GM19324 (cell line): ENCODE results near the gene PHLDA2.

Experiments used
- ATAC-seq: cut with Tn5 transposase; IDR thresholded peaks from one replicate; pipeline ENCODE4 v1.9.1; 2021; ENCODE audit warnings: mild to moderate bottlenecking, moderate library complexity; ENCODE audit not compliant: unreplicated experiment, low FRiP score

Gene PHLDA2

GRCh38 chr11:2930704-2931419 is 1.6 kb upstream of the PHLDA2 start:
- ATAC-seq, result peak; percentile 39

DNA sequence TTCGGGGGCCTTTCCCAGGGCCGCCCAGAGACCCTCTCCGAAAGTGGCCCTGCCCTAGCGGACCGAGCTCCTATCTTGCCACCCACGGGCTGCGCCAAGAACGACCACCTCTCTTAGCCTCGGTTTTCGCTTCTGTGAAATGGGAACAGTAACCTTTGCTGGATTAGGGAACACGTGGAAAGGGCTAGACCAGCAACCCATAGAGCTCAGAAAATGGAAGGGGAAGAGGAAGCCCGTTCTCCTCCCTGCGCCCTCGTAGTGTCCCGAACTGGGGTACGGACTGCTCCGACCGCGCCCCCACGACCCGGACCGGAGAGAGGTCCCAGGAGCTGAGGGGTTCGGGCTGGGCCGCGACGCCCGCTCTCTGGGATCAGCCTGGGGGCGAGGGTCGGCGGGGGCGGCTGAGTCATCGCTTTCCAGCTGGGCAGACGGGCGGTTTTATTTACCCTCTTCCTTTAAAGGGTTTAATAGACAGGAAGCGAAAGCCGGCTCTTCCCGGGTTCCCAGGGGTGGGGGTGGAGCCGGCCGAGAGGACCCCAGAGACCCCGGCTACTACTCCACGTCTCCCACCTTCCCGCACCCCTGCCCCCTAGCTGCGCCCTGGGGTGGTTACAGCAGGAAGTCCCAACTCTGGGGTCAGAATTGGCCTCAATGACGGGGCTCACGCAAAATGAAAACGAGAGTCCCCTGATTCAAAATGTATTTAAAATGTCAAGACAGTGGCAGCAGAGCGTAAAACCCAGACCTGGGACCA is 907 bp upstream of the PHLDA2 start:
- ATAC-seq, result no peak

DNA sequence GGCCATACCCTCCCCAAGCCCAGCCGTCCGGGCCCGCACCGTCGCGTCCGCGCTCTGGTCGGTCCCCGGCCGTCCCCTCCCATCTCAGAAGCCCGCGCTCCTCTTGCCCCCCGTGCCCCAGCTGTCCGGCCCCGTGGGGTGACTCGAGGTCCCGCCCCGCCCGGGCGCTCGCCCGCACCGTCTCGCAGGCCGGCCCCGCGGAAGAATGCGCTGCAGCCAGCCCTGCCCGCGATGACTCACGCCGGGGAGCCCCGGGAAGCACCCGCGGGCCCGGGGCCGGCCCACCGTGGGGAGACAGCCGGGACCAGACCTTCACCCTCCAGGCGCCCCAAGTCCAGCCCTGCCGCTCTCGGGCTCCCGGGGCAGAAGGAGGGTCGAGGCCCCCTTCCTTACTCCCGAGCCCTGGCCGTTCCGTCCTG is 320 bp upstream of the PHLDA2 start:
- no peak for ATAC-seq

- no peak for ATAC-seq
Observed at GRCh38 chr11:2927851-2928604, 1.2 kb downstream of the PHLDA2 start.

DNA sequence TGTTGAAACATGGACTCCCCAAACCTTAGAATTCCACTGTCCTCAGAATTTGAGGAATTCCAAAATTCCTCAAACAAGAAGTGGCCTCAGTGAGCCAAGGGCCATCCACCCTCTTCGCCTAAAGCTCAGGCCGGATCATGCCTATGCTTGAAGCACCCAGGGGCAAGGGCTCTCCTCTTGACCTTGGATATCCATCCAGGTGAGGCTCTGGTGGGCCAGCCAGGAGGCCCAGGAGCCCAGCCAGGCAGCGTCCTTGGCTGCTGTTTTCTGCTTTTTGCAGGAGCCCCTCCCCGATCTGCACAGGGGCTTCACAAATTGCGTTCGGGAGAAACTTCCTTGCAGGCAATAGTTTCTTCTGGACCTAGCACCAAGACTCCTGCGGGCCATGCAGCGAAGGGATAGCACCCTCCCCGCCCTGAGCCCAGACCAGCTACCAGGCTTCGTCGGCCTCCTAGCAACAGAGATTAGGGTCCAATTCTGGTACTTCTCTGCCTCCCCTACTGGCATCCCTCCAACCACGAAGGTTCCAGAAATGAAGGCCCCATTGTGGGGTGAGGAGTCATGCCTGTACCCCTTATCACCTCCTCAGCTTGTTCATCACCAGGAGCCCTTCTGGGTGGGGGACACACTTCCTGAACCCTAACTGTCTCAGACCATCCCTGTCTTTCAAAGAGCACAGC is 2.0 kb downstream of the PHLDA2 start:
- ATAC-seq, result no peak

DNA sequence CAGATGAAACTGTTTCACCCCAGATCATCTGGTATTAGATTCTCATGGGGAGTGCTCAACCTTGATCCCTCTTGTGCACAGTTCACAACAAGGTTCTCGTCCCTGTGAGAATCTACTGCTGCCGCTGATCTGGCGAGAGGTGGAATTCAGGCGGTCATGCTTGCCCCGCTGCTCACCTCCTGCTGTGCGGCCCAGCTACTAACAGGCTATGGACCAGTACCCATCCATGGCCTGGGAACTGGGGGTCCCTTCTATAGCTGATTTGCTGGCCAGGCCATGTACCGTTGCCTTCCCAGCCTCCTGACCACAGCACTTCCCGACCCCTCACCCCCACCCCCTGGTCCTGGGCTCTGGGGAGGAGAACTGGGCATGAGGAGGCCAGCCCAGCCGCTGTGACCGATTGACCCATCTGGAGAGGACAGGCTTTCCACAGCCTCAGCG is 2.6 kb downstream of the PHLDA2 start:
- no peak for ATAC-seq

GRCh38 chr11:2924821-2925675 is 4.2 kb downstream of the PHLDA2 start:
- no peak for ATAC-seq

GRCh38 chr11:2924381-2924780 is 4.8 kb downstream of the PHLDA2 start:
- ATAC-seq, result no peak

- ATAC-seq, result no peak
Observed at GRCh38 chr11:2923446-2924375, 5.5 kb downstream of the PHLDA2 start.

DNA sequence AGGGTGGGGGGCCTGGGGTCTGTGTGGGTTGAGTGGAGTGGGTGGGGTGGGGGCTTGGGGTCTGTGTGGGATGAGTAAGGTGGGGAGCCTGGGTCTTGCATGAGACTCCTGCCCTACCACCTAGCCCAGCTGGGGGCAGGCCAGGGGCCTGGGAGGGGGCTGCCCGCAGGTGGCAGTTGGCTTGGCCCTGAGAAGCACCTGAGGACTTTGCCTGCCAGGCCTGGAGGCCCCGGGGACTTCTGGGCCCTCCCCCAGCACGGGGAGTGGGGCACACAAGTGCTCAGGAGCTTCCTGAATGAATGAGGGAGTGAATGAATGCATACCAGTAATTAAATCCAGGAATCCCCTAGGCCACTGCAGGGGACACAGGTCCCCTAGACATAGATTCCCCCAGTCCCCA is 6.6 kb downstream of the PHLDA2 start:
- ATAC-seq, result no peak

GRCh38 chr11:2921742-2922493 is 7.3 kb downstream of the PHLDA2 start:
- ATAC-seq, result no peak

DNA sequence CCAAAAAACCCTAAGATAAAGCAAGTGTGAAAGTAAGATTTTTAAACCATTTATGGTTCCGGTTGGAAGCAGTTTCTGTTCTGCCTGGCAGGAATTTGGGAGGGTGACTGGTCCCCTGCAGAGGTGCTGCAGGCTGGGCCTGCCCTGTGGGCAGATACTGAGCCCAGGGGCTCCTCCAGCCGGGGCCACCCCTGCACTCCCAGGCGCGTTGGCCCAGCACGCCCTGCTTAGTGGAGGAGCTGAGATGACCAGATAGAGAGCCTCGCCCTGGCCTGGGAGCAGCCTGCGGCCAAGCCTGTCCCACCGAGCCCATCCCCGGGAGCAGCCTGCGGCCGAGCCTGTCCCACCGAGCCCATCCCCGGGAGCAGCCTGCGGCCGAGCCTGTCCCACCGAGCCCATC is 8.0 kb downstream of the PHLDA2 start:
- no peak for ATAC-seq

- no peak for ATAC-seq
Observed at GRCh38 chr11:2920343-2920742, 8.9 kb downstream of the PHLDA2 start.

DNA sequence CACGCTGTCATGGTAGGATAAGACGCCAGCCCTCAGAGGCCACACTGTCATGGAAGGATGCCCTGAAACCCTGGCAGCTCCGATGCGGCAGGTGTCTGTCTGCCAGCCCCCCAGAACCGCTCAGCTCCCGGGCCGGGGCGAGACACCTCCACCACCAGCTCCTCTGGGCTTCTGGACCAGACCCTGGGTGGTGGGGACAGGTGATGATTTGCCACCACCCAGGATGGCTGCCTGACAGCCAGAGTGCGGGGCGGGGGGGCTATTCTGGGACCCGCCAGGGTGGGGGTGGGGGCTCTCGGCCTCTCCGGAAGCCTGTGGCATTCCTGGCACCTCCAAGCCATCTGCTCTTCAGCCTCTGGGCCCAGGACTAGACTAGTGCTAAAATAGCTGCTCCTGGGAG is 9.4 kb downstream of the PHLDA2 start:
- no peak for ATAC-seq

GRCh38 chr11:2919188-2919587 is 10.0 kb downstream of the PHLDA2 start:
- no peak for ATAC-seq

- no peak for ATAC-seq
Observed at GRCh38 chr11:2917842-2918490, 11.3 kb downstream of the PHLDA2 start.

DNA sequence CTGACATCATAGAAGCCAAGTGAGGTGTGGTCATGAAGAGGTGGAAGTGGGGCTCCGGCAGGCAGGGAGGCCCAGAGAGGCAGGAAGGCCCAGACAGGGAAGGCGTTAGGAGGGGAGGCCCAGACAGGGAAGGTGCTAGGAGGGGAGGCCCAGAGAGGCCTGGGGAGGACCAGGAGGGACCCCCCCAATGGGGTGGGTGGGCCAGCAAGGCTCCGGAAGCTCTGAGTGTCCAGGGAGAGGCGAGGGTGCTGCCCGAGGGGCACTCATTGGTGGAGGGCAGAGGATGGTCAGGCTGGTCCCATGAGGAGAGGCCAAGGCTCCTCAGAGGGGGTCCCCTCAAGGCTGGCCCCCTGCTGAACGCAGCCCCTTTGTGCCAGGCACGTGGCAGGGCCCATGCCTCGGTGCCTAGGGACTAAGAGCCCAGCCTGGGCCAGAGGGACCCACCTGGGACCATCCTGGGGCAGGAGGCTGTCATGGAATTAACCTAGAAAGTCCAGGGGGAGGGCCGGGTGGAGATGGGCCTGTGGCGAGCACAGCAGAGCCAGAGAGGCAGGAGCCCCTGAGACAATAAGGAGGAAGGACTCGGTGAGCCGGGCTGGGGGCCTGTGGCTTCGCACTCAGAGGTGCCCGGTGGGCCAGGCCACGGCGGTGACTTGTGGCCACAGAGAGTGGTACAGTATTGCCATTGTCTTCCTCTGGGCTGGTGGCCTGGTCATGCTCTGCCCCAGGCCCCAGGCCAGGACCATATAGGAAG is 12.2 kb downstream of the PHLDA2 start:
- no peak for ATAC-seq
